NCI-H1694 (cell line): ENCODE data around the gene ARPP19.
"Not testable (repeated sequence)": the region's sequence is repeated elsewhere in the genome, so short reads cannot be mapped to it uniquely, and the experiment has no call there.

Experiments
- DNase-seq: peaks from one replicate; lab custom pipeline; 2025; lab: John Stamatoyannopoulos, UW

The ARPP19 gene

GRCh38 chr15:52551186-52551585, 17.6 kb downstream of the ARPP19 start:
- not testable (repeated sequence) for DNase-seq

GRCh38 chr15:52546031-52546751, 22.6 kb downstream of the ARPP19 start:
- no peak for DNase-seq

GRCh38 chr15:52540374-52541012, 28.3 kb downstream of the ARPP19 start:
- DNase-seq, result no peak

- DNase-seq, result no peak
Measured at GRCh38 chr15:52537459-52537858, 31.4 kb downstream of the ARPP19 start.

- DNase-seq, result no peak
Measured at GRCh38 chr15:52532427-52532826, 36.4 kb downstream of the ARPP19 start.

GRCh38 chr15:52529940-52530339, 38.9 kb downstream of the ARPP19 start:
- no peak for DNase-seq

- no peak for DNase-seq
Measured at GRCh38 chr15:52529341-52529924, 39.4 kb downstream of the ARPP19 start.

- DNase-seq, result peak; percentile 11
Measured at GRCh38 chr15:52528564-52529340, 40.1 kb downstream of the ARPP19 start, which contains the start of gene MYO5A. Gene MYO5A (minus strand): TSS chr15:52528880. CDS start chr15:52528806, 74 bp downstream.

- DNase-seq, result no peak
Measured at GRCh38 chr15:52527911-52528563, 40.8 kb downstream of the ARPP19 start.

GRCh38 chr15:52527196-52527910, 41.5 kb downstream of the ARPP19 start:
- no peak for DNase-seq

GRCh38 chr15:52524223-52525136, 44.4 kb downstream of the ARPP19 start:
- no peak for DNase-seq

GRCh38 chr15:52523647-52524046, 45.2 kb downstream of the ARPP19 start:
- no peak for DNase-seq

- no peak for DNase-seq
Measured at GRCh38 chr15:52523192-52523591, 45.6 kb downstream of the ARPP19 start.

GRCh38 chr15:52521682-52522081, 47.1 kb downstream of the ARPP19 start:
- no peak for DNase-seq

GRCh38 chr15:52520421-52520820, 48.4 kb downstream of the ARPP19 start:
- DNase-seq, result no peak

GRCh38 chr15:52518487-52519371, 50.1 kb downstream of the ARPP19 start:
- no peak for DNase-seq

GRCh38 chr15:52517014-52517413, 51.8 kb downstream of the ARPP19 start:
- DNase-seq, result no peak

GRCh38 chr15:52515343-52515742, 53.5 kb downstream of the ARPP19 start:
- no peak for DNase-seq

- no peak for DNase-seq
Measured at GRCh38 chr15:52514482-52514881, 54.3 kb downstream of the ARPP19 start.
